Measurements from ENCODE around the gene PDE6C.

Gene PDE6C

DNA sequence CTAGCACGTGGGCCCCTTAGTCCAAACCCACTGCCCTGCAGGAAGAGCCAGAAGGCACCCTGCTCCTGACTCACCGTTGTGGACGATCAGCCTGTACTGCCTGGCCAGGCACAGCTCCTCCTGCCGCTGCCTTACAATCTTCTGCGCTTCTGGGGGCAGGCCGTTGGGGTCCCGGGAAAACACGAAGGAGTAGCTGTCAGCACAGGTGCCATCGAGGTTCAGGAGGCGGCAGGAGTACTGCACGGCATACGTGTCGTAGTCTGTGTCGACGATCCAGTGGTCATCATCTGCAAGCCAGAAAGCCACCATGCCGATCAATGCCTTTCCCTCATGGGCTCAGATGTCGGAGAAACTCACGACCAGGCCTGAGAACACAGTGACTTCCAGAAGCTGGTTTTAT, 18.6 kb upstream of the PDE6C start:
- 94 to 95% methylated on average over 18 of the region's 18 CpGs for WGBS, 2 experiments
- Histone ChIP-seq H3K27me3 (ENCODE audit: control insufficient read depth, insufficient read depth, low read length, poor library complexity, severe bottlenecking) (no peaks in the 10 kb centered on the region), H3K4me3 (ENCODE audit: insufficient read depth, low read depth, low read length) (no peak overlapping the region), H3K36me3 (ENCODE audit: control insufficient read depth, insufficient read depth, low read length) (no peaks in the 10 kb centered on the region), H3K27ac (ENCODE audit: insufficient read depth, low read depth, low read length, poor library complexity, severe bottlenecking) (no peak overlapping the region), H3K4me1 (ENCODE audit: control insufficient read depth, insufficient read depth, low read length) (no peaks in the 10 kb centered on the region), H3K9me3 (ENCODE audit: control insufficient read depth, low read length) (no peaks in the 10 kb centered on the region)

DNA sequence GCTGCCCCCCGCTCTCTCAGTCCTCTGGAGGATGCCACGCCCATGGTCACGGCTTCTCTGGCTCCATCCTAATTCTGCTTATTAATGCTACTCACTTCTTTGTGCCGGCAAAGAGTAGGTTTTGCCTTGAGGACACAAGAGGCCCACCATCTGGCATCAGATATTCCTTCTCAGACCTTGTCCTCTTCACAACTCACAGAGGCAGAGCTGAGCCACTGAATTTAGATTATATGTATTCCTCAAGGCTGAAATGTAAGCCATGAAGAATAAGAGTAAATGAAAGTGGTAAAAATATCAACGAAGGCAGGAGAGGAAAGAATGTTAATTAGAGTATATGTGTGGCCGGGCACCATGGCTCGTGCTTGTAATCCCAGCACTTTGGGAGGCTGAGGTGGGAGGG, 17.8 kb upstream of the PDE6C start:
- Histone ChIP-seq H3K9me3 (ENCODE audit: control insufficient read depth, low read length) (no peaks in the 10 kb centered on the region), H3K27me3 (ENCODE audit: control insufficient read depth, insufficient read depth, low read length, poor library complexity, severe bottlenecking) (peaks cover 4% of the 10 kb centered on the region), H3K4me1 (ENCODE audit: control insufficient read depth, insufficient read depth, low read length) (no peaks in the 10 kb centered on the region), H3K4me3 (ENCODE audit: insufficient read depth, low read depth, low read length) (no peak overlapping the region), H3K27ac (ENCODE audit: insufficient read depth, low read depth, low read length, poor library complexity, severe bottlenecking) (no peak overlapping the region), H3K36me3 (ENCODE audit: control insufficient read depth, insufficient read depth, low read length) (no peaks in the 10 kb centered on the region)
- 93 to 95% methylated on average over 7 of the region's 7 CpGs for WGBS, 2 experiments

DNA sequence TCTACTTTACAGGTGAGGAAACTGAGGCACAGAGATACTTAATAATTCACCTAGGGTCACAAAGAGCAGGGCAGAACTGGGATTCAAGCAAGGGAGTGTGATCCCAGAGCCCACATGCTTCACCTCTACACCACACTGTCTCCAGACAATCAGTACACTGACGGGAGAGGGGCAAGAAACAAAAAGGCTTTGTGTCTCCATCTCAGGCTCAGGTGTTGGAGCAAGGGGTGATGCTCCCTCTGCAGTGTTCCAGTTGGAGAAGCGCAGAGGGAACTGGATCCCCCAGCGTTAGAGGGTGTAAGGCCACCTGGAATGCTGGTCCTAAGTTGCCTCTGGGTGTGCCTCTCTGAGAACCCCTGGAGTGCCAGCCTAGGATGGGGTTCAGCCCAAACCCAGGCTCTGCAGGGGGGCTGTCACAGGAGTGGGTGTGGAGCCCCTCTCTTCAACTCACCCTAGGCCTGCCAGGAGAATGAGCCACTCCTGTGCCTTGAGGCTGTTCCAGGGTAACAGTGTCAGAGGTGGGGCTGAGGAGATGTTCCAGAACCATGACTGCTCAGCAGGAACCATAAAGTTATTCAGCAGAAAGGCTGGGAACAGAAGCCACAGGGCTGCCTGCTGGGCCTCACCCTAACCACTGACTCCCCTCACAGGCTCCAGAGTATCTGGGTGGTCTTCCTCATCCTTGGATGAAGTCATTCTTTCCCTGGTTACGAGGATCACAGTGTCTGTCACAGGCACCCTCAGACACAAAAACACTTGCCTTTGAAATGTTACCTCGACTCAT, 16.8 kb upstream of the PDE6C start:
- H3K4me1 ChIP-seq (ENCODE audit: control insufficient read depth, insufficient read depth, low read length), result no peaks in the 10 kb centered on the region
- WGBS, 2 experiments, result 91 to 94% methylated on average over 5 of the region's 5 CpGs
- no peaks in the 10 kb centered on the region for H3K9me3 ChIP-seq (ENCODE audit: control insufficient read depth, low read length)
- no peaks in the 10 kb centered on the region for H3K36me3 ChIP-seq (ENCODE audit: control insufficient read depth, insufficient read depth, low read length)
- no peak overlapping the region for H3K27ac ChIP-seq (ENCODE audit: insufficient read depth, low read depth, low read length, poor library complexity, severe bottlenecking)
- peaks cover 14% of the 10 kb centered on the region for H3K27me3 ChIP-seq (ENCODE audit: control insufficient read depth, insufficient read depth, low read length, poor library complexity, severe bottlenecking)
- H3K4me3 ChIP-seq (ENCODE audit: insufficient read depth, low read depth, low read length), result no peak overlapping the region

DNA sequence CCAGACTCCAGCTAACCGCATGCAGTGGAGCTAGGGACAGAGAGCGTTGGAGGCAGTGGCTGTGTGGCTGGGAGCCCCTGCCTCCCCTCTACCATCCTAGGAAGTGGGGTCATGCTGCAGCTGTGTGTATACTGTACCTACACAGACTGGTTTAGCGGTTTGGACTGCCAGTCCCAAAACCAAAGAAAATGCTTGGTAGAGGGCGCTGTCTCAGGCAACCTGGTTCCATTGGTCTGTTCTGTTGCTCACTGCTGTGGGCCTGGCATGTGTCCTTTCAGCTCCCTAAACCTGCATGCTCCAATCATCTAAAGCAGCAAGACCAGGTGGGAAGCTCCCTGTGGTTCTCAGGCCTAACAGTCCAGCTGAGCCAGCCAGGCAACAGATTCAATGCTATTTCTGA, 15.8 kb upstream of the PDE6C start:
- Histone ChIP-seq H3K4me1 (ENCODE audit: control insufficient read depth, insufficient read depth, low read length) (peaks cover 1% of the 10 kb centered on the region), H3K27me3 (ENCODE audit: control insufficient read depth, insufficient read depth, low read length, poor library complexity, severe bottlenecking) (peaks cover 24% of the 10 kb centered on the region), H3K27ac (ENCODE audit: insufficient read depth, low read depth, low read length, poor library complexity, severe bottlenecking) (no peak overlapping the region), H3K36me3 (ENCODE audit: control insufficient read depth, insufficient read depth, low read length) (no peaks in the 10 kb centered on the region), H3K4me3 (ENCODE audit: insufficient read depth, low read depth, low read length) (no peak overlapping the region), H3K9me3 (ENCODE audit: control insufficient read depth, low read length) (no peaks in the 10 kb centered on the region)
- WGBS, 2 experiments, result 77% methylated on average over 4 of the region's 4 CpGs

DNA sequence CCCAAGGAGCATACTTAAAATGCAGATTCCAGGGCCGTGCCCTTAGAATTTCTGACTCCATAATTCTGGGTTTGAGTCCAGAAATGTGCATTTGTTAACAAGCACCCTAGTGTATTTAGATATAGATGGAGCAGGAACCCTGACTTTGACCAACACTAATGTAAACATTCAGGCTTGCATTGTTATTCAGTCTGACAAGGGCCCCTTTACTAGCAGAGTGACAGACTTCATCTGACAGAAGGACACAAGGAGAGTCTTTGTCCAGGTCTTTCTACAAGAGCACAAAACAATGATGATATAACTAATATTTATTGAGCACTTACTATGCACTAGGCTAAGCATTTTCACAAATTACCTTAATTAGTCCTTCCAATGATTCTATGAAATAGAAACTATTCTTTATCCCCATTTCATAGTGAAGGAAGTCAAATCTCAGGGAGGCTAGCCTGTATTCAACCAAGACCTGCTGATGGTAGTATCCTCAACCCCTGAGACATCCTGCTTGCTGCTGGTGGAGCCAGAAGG, 15.2 kb upstream of the PDE6C start:
- H3K36me3 ChIP-seq (ENCODE audit: control insufficient read depth, insufficient read depth, low read length), result no peaks in the 10 kb centered on the region
- H3K9me3 ChIP-seq (ENCODE audit: control insufficient read depth, low read length), result no peaks in the 10 kb centered on the region
- no peak overlapping the region for H3K27ac ChIP-seq (ENCODE audit: insufficient read depth, low read depth, low read length, poor library complexity, severe bottlenecking)
- peaks cover 6% of the 10 kb centered on the region for H3K4me1 ChIP-seq (ENCODE audit: control insufficient read depth, insufficient read depth, low read length)
- 96 to 100% methylated on average over 1 of the region's 1 CpG for WGBS, 2 experiments
- H3K27me3 ChIP-seq (ENCODE audit: control insufficient read depth, insufficient read depth, low read length, poor library complexity, severe bottlenecking), result peaks cover 30% of the 10 kb centered on the region
- no peak overlapping the region for H3K4me3 ChIP-seq (ENCODE audit: insufficient read depth, low read depth, low read length)

DNA sequence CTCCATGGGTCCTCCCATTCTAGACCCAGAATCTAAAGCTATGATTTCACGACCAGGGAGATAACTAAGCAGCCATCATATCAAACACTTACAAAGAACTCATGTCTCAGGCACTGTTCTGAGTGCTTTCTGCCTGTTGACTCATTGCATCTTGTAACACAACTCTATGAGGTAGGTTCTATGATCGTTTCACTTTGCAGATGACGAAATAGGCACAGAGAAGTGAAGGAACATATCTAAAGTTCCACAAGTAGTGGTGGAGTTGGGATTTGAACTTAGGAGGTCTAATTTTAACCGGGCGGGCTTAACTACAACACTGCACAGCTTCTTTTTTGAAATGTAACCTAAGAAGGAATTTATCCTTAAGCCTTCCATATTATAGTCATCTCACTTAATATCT, 14.2 kb upstream of the PDE6C start:
- Histone ChIP-seq H3K27ac (ENCODE audit: insufficient read depth, low read depth, low read length, poor library complexity, severe bottlenecking) (no peak overlapping the region), H3K36me3 (ENCODE audit: control insufficient read depth, insufficient read depth, low read length) (no peaks in the 10 kb centered on the region), H3K4me1 (ENCODE audit: control insufficient read depth, insufficient read depth, low read length) (peaks cover 6% of the 10 kb centered on the region), H3K9me3 (ENCODE audit: control insufficient read depth, low read length) (no peaks in the 10 kb centered on the region), H3K4me3 (ENCODE audit: insufficient read depth, low read depth, low read length) (no peak overlapping the region), H3K27me3 (ENCODE audit: control insufficient read depth, insufficient read depth, low read length, poor library complexity, severe bottlenecking) (peaks cover 40% of the 10 kb centered on the region)
- WGBS, 2 experiments, result 89 to 92% methylated on average over 4 to 5 of the region's 5 CpGs

DNA sequence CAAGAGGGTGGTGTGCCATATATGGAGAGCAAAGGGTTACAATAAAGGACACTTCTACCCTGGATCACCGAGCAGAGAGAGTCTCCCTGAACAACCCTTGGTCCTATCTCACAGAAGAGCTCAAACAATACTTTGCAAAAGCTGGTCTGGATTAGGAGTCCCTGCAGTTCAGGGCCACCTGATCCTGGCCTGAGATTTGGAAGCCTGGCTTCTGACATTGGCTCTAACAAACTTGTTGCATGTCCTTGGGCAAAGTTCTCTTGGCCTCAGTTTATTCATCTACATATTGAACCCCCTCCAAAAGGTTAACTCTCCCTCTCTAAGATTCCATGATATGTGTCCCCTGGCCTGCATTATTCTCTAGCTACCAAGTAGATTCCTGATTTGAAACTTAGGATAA, 13.0 kb upstream of the PDE6C start:
- 74 to 83% methylated on average over 1 of the region's 1 CpG for WGBS, 2 experiments
- H3K4me3 ChIP-seq (ENCODE audit: insufficient read depth, low read depth, low read length), result no peak overlapping the region
- peaks cover 6% of the 10 kb centered on the region for H3K4me1 ChIP-seq (ENCODE audit: control insufficient read depth, insufficient read depth, low read length)
- no peaks in the 10 kb centered on the region for H3K36me3 ChIP-seq (ENCODE audit: control insufficient read depth, insufficient read depth, low read length)
- H3K27me3 ChIP-seq (ENCODE audit: control insufficient read depth, insufficient read depth, low read length, poor library complexity, severe bottlenecking), result peaks cover 52% of the 10 kb centered on the region
- no peak overlapping the region for H3K27ac ChIP-seq (ENCODE audit: insufficient read depth, low read depth, low read length, poor library complexity, severe bottlenecking)
- no peaks in the 10 kb centered on the region for H3K9me3 ChIP-seq (ENCODE audit: control insufficient read depth, low read length)

DNA sequence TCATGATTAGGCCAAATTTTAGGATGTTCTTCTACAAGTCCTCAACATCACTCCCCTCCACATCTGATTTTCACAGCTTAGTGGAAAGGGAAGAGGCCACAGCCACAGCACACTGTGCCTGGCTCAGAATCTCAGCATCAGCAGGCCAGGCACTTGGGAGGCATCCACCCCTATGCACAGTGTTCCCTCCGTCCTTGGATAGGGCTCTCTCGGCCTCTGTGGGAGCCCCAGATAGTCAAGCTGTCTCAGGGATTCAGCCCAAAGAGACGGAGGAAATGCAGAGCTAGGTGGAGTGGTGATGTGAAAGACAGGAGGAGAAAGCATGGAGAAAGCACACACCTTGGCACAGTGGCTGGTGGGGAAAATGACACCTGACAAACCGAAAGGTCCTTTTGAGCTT, 12.6 kb upstream of the PDE6C start:
- H3K27me3 ChIP-seq (ENCODE audit: control insufficient read depth, insufficient read depth, low read length, poor library complexity, severe bottlenecking), result peaks cover 56% of the 10 kb centered on the region
- no peaks in the 10 kb centered on the region for H3K9me3 ChIP-seq (ENCODE audit: control insufficient read depth, low read length)
- H3K36me3 ChIP-seq (ENCODE audit: control insufficient read depth, insufficient read depth, low read length), result no peaks in the 10 kb centered on the region
- no peak overlapping the region for H3K4me3 ChIP-seq (ENCODE audit: insufficient read depth, low read depth, low read length)
- 89 to 93% methylated on average over 4 of the region's 4 CpGs for WGBS, 2 experiments
- peaks cover 6% of the 10 kb centered on the region for H3K4me1 ChIP-seq (ENCODE audit: control insufficient read depth, insufficient read depth, low read length)
- no peak overlapping the region for H3K27ac ChIP-seq (ENCODE audit: insufficient read depth, low read depth, low read length, poor library complexity, severe bottlenecking)

DNA sequence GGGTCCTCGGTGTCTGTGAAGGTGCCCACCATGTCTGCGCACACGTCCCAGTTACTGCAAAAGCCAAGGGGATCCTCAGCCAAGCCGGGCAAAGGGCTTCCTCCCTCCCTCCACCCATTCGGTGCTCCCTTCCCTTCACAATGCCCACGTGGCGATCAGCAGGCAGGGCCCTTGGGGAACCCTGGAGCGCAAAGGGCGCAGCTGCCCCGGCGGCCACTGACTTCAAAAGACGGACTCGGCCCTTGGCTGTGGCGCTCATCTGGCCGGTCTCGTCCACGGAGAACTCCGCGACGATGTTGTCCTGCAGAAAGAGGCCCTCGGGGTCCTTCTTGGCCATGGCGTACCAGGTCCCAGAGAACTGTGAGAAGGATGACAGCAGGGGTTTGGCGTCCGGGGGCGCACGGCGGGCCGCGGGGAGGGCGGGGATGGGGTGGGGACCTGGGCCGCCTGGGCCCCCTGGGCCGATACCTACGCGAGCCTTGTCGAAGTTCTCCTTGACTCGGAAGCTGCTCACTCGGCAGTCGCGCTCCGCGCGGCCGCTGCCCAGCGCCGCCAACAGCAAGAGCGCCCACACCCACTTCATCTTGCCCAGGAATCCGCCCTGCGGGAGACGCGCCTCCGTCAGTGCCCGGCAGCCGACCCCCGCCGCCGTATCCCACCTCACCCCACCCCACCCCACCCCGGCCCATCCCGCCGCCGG, 11.7 kb upstream of the PDE6C start:
- no peaks in the 10 kb centered on the region for H3K9me3 ChIP-seq (ENCODE audit: control insufficient read depth, low read length)
- no peaks in the 10 kb centered on the region for H3K36me3 ChIP-seq (ENCODE audit: control insufficient read depth, insufficient read depth, low read length)
- H3K27ac ChIP-seq (ENCODE audit: insufficient read depth, low read depth, low read length, poor library complexity, severe bottlenecking), result no peak overlapping the region
- 19 to 20% methylated on average over 58 to 60 of the region's 60 CpGs for WGBS, 2 experiments
- H3K4me1 ChIP-seq (ENCODE audit: control insufficient read depth, insufficient read depth, low read length), result peaks cover 6% of the 10 kb centered on the region
- peaks cover 57% of the 10 kb centered on the region for H3K27me3 ChIP-seq (ENCODE audit: control insufficient read depth, insufficient read depth, low read length, poor library complexity, severe bottlenecking)
- peak overlapping the region; percentile 34 for H3K4me3 ChIP-seq (ENCODE audit: insufficient read depth, low read depth, low read length)

DNA sequence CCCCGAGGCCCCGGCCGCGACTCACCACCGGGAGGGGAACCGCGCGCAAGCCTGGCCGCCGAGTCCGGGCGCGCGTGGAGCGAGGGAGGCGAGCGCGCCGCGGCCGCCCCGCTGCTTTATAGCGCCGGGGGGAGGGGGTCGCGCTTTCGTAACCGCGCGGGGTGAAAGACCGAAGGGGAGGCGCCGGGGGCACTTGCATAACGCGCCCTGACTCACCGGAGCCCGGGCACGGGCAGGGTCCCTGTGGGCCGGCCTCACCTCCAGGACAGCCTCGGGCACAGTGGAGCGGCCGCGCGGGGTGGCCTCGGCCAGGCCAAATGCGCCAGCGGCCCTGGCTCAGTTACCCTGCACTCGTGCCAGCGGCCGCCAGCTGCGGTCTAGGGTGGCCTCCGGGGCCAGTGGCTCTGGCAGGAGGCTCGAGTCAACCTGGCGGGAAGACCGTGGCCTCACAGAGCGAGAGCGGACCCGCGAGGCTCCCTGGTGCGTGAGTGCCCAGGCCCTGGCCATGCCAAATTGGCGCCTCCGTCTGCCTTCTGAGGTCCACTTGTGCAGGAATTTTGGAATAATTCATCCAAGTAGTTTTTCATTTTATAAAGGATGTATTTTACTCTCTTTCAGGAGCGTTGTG, 11.1 kb upstream of the PDE6C start, which contains the start of gene RBP4:
Gene RBP4, minus strand, starts transcription at position 90 of the 628 bp plus-strand sequence. CDS start 207 bp downstream, outside the sequence.
- H3K9me3 ChIP-seq (ENCODE audit: control insufficient read depth, low read length), result no peaks in the 10 kb centered on the region
- peaks cover 6% of the 10 kb centered on the region for H3K4me1 ChIP-seq (ENCODE audit: control insufficient read depth, insufficient read depth, low read length)
- WGBS, 2 experiments, result 2% methylated on average over 63 of the region's 63 CpGs
- no peaks in the 10 kb centered on the region for H3K36me3 ChIP-seq (ENCODE audit: control insufficient read depth, insufficient read depth, low read length)
- H3K27ac ChIP-seq (ENCODE audit: insufficient read depth, low read depth, low read length, poor library complexity, severe bottlenecking), result no peak within 1 kb of the TSS
- peaks cover 57% of the 10 kb centered on the region for H3K27me3 ChIP-seq (ENCODE audit: control insufficient read depth, insufficient read depth, low read length, poor library complexity, severe bottlenecking)
- peak within 1 kb of the TSS; percentile 34 for H3K4me3 ChIP-seq (ENCODE audit: insufficient read depth, low read depth, low read length)

Data from ectodermal cell (in vitro differentiated cells).